HG02938 (cell line): ENCODE results near the gene USP53.
"Not testable (repeated sequence)": the region's sequence is repeated elsewhere in the genome, so short reads cannot be mapped to it uniquely, and the experiment has no call there.

Experiments
- ATAC-seq: cut with Tn5 transposase; IDR thresholded peaks from one replicate; pipeline ENCODE4 v1.9.1; 2021; ENCODE audit warnings: mild to moderate bottlenecking, moderate library complexity; ENCODE audit not compliant: unreplicated experiment

USP53 gene

DNA sequence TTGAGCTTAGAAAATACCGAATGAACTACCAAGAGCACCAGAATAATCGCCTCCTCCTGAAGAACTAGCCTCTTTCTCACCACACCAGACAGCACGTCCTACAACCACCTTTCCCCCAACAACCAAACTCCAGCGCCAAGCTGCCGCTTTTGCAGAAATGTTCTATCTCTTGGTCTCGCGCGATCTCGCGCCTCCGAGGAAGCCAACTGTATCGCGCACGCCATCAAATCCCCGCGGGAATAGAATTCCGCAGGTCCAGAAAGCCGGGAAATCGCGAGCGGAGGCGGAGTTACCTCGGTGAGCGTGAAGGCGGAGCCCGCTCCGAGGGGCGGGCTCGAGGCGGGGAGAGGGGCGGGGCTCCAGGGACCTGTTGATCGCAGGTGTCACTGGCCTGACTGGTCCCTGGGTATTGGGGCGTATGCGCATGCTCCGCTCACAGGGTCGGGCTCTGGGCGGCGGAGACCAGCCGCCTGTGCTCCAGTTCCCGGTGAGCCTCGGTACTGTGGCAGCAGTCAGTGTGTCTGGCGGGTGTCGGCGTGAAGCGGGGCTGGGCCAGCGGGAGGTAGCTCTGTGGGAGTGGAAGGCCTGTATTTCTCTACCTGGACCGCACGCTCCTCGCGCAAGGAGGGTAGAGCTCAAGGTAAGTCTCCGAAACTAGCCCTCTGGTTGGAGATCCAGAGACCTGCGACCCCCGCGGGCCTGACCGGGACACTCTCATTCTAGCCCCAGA lies at the start of gene USP53:
Gene USP53 (plus strand): TSS at position 480 of the 730 bp plus-strand sequence. CDS start 27,047 bp downstream, outside the sequence.
- ATAC-seq = peak; percentile 81

DNA sequence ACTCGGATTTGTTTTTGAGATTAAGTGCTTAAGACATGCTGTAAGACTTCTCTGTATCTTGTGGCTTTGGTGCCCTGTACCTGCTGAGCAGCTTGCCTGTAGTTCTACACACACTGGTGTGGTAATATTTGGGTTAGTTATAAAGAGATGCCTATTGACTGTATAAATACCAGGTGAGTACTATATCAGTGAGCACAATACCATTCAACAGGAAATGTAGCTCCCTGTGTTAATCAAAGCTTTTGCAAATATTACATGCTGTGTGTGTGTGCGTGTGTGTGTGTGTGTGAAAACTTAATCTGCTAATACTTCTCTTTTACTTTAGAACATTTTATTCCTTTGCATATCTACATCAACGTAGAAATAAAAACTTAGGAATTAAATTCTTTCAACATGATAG lies 46.7 kb upstream of the USP53 start:
- no peak for ATAC-seq

DNA sequence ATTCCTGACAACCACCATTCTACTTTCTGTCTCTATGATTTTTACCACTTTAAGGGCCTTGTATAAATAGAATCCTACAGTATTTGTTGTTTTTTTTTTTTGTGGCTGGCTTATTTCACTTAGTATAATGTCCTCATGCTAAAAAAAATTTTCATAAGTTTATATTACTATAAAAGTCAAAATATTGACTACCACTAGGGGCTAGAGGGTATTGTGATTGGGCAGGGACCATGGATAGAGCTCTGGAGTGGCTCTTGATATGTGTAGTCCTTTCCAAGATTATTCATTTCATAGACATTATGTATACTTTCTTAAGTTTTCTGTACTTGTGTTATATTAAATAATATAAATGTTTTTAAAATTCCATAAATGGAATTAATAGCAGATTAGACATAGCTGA lies 42.3 kb upstream of the USP53 start:
- ATAC-seq = no peak

DNA sequence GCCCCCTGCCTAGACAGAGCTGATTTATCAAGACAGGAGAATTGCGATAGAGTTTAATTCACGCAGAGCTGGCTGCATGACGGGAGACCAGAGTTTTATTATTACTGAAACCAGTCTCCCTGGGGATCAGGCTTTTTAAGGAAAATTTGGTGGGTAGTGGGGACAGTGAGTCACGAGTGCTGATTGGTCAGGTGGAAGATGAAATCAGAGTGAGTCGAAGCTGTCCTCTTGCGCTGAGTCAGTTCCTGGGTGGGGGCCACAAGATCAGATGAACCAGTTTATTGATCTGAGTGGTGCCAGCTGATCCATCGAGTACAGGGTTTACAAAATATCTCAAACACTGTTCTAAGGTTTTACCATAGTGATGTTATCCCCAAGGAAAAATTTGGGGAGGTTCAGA lies 40.3 kb upstream of the USP53 start:
- no peak for ATAC-seq

DNA sequence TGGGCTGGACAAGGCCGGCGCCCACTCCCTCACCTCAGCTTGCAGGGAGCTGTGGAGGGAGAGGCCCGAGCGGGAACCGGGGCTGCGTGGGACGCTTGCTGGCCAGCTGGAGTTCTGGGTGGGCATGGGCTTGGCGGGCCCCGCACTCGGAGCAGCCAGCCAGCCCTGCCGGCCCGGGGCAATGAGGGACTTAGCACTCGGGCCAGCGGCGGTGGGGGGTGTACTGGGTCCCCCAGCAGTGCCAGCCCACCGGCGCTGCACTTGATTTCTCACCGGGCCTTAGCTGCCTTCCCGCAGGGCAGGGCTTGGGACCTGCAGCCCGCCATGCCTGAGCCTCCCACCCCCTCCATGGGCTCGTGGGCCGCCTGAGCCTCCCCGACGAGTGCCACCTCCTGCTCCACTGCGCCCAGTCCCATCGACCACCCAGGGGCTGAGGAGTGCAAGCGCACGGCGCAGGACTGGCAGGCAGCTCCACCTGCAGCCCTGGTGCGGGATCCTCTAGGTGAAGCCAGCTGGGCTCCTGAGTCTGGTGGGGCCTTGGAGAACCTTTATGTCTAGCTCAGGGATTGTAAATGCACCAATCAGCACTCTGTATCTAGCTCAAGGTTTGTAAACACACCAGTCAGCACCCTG lies 38.7 kb upstream of the USP53 start:
- not testable (repeated sequence) for ATAC-seq

DNA sequence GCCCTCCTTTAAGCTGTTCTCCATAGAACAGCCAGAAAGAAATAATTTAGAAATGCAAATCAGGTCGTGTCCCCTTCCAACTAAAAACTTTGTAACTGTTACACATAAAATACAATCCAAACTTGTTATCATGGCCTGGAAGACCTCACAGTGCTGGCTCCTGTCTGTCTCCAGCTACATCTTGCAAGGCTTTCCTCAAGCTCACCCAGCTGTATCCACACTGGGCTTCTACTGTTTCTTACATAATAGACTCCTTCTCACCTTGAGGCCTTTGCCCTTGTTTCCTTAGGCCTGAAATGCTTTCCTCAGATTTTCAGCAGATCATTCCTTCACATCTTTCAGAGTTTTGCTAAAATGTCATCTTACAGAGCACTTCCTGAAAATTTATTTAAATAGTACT lies 33.5 kb upstream of the USP53 start:
- no peak for ATAC-seq

DNA sequence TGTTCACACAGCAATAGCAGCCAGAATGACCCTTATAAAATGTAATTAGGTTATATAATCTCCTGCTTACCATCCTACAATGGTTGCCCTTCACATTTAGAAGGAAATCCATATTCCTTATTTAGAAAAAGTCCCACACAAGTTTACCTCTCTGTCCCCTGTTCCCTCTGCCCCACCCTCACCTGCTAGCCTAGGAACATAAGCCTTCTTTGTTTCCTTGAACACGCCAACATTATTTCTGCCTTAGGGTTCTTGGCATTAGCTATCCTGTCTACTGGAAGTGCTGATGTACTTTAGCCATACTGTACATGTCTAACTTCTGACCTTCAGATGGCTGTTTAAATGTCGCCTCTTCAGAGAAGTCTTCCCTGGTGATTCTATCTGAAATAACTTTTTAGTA lies 28.4 kb upstream of the USP53 start:
- ATAC-seq = no peak

DNA sequence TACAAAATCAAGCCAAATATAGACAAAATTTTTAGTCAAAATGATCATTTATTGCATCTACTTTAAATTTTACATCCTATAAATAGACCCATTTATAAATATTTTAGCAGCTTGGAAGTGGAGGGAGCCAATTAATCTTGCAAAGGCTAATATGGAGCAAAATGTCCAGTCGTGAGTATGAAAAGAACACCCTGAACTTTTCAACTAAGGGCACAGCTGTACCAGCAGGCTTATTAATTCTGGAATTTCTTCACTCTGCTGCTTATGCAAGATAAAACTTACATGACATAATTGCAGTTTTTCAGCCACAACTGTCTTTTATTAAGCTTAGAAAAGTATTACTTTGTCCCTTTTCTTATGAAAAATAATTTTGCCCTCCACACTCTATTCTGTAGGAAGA lies 22.9 kb upstream of the USP53 start:
- ATAC-seq = no peak

DNA sequence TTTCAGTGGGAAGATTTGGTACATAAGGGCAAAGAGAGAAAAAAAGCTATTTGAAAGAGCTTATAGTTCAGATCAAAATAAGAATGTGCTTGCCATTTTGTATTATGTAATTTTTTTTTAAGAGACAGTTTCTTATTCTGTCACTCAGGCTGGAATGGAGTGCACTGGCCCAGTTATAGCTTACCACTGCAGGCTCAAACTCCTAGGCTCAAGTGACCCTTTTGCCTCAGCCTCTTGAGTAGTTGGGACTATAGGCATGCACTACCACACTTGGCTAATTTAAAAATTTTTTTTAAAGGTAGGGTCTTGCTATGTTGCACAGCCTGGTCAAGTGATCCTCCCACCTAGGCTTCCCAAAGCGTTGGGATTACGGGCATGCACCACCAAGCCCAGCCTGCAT lies 22.2 kb upstream of the USP53 start:
- ATAC-seq = no peak

DNA sequence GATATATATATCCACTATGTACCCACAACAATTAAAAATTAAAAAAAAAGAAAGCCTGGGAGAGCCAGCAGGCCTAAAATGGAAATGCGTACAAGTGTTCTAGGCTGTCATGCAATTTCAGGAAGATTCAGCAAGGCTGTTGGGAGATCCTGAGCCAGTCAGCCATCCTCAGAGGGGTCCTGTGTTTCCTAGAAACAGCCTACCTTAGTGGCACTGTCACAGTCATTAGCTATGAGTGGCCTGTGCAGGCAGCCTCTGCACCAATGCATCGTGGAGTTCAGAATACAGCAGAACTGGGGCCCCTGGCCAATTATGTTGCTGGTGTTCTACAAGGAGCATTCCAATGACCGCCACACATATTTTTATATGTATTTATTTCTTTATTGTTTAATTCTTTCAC lies 21.0 kb upstream of the USP53 start:
- no peak for ATAC-seq

DNA sequence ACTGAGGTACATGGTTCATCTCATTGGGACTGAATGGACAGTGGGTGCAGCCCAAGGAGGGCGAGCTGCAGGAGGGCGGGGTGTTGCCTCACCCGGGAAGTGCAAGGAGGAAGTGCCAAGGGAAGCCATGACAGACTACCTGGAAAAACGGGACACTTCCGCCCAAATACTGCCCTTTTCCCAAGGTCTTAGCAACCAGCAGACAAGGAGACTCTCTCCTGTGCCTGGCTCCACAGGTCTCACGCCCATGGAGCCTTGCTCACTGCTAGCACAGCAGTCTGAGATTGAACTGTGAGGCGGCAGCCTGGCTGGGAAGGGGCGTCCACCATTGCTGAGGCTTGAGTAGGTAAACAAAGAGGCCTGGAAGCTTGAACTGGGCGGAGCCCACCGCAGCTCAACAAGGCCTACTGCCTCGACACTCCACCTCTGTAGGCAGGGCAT lies 14.7 kb upstream of the USP53 start:
- no peak for ATAC-seq

DNA sequence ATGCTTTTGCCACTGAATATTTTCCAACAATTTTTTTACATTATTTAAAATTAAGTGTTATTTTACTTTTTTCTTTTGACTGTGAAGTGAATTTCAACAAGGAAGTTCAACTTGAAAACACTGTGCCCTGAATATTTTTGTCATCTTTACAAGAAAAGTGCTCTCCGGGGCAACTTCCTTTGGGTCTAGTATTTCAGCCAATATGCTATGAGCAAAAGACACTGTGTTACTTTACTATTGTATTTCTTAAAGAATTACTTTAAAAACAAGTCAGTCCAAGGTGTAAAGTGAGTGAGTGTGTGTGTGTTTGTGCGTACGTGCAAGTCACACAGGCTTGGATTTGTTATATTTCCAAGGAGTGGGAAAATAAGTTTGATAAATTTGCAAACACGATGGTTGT lies 7.6 kb upstream of the USP53 start:
- no peak for ATAC-seq

DNA sequence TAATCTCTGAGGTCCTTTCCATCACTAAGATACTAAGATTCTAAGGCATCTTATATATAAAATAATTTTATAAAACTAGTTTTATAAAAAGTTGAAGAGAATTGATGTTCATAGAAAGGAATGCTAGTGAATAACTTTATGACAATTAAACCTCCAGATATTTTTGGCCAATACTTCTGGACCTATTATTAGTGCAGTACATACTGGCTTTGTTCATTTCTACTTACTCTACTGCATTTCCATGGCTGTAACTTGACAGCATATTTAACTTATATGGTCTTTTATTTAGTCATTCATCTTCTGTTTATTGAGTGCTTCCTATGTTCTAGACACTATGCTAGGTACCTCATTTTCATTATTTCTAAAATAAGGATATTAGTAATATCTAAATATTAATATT lies 6.8 kb upstream of the USP53 start:
- ATAC-seq = no peak

DNA sequence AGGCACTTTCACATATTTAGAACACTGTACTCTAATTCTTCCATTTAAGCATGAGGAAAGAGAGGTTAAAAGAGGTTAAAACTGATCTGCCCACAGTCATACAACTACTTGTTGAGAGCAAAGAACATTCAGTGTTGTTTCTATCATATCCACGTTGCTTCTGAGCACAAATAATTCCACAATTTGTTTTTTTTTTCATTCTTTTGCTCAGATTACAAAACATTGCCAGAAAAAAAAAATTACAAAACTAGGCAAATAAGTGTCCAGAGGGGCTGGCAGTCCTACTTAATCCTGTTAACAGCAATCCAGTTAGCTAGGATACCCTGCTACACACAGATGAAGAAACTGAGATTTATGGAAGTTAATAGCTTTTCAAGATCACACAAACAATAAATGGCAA lies 6.3 kb upstream of the USP53 start:
- no peak for ATAC-seq

DNA sequence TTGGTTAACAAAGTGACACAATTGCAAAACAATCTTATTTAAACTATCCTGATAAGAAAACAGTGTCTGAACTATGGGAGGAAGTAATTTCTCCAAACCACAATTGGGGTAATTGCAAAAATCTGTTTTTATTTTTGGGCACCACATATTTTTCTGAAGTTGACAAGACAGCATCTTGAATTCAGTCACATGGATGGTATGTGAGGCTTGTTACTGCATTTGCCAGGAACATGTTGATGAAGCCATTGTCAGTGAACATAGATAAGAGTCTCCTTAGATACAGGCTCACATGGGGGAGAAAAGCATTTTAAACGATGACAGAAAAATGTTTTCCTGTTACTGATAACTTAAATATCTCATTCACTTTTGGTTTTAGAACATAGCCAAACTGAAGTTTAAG lies 5.5 kb upstream of the USP53 start:
- ATAC-seq = no peak

DNA sequence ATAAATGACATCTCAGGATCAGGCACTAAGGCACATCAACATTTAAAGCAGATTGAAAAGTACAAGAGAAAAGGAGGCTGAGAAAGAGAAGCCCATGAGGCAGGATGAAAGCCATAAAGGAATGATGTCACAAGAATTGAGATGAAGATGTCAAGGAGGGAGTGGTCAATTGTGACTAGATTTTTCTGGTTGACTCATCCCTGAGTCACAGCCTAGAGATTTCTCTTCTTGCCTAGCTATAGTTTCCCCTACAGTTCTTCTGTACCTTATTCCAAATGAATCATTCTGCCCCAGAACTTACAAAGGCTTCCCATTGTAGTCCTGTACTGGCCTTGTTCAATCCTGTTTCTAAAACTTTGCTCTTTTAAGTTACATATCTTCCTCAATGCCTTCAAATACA lies 3.4 kb upstream of the USP53 start:
- no peak for ATAC-seq

DNA sequence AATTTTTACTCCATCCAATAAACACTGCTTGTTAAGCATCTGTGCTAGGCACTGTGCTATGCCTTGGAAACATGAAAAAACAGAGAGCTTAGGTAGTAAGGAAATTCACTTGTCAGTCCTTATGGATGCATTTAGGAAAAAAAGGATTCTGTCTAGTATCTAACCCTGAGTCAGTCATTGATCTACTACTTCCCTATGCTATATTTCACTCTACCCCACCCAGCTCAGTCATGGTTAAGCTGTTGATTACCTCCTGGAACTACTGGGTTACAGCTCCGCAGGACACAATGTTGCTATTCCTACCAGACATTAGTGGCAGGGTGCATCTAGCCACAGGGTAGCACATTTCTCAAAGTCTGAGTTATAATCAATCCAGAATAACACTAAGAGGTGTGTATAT lies 2.9 kb upstream of the USP53 start:
- ATAC-seq = no peak

DNA sequence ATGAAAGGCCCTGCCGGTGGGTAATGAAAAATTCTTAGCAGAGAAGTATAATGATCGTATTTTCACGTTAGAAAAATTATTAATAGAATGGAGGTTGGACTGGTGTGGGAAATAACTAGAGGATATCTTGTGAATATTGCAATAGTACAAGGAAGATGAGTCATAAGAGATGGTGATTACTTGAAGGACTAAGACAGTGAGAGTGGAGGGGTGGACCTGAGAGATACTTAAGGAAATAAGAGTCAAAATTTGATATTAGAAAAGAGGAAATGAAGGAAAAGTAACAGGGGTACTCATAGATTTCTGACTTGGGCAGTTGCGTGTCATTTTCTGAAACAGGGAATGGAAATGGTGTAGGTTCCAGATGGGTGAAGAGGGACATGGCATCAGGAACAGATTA lies 1.7 kb upstream of the USP53 start:
- no peak for ATAC-seq

DNA sequence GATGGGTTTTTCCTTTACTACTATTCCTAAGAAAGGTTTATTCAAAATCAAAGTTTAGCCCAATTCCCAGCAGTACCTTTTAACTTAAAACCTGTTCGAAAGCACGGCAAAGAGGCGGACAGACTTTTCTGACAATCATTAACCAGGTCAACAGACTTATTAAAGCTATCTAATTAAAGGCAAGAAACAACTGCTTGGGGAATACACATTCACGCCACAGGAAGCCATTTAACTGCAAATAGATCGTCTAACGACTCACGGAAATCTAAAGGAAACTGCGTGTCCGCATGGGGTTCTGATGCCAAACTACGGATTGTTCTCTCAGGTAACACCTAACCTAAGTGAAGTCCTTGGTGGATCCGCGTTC lies 663 bp upstream of the USP53 start:
- ATAC-seq = peak; percentile 5

DNA sequence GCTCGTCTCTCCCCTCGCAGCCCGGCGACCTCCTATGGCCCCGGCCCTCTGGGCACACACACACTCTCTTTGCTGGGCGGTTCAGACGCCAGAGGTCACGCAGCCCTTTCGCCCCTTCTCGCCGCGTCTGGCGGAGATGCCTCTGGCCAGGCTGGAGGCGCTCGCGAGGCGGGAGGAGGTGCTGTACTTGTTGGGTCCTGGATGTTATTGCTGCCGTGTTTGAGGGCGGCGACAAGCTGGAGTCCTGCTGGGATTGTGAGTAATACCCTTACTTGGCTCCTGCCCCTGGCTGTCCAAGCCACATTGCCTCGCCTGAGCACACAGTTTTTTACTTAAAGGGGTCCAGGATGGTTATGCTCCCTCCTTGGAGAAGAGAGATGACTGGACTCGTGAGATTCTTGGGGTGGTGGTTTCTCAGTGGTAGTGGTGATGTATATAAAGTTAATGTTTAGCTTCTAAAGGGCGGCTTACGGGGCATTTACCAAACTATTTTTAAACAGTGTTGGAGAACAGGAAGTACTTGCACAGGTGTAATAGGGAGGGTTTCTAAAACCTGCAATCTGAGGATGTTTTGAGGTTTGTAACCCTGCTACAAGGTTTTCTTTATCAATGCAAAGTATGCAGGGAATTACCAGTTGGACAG lies 572 bp downstream of the USP53 start:
- ATAC-seq = peak; percentile 48

DNA sequence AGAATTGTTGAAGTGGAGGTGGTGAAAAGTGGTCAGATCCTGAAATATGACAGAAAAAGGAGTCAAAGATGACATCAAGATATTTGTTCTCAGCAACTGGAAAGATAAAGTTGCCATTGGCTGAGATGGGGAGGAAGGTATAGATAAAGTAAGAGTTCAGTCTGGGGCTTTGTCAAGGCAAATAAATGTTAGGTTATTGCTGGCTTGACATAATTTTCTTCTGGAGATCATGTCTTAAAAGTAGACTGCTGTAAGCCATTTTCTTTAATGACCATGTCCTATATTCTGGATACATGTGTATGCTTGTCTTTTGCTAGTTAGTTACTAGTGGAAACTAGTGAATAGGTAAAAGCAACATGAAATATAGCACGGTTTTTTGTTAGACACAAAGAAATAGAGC lies 5.6 kb downstream of the USP53 start:
- ATAC-seq = no peak

DNA sequence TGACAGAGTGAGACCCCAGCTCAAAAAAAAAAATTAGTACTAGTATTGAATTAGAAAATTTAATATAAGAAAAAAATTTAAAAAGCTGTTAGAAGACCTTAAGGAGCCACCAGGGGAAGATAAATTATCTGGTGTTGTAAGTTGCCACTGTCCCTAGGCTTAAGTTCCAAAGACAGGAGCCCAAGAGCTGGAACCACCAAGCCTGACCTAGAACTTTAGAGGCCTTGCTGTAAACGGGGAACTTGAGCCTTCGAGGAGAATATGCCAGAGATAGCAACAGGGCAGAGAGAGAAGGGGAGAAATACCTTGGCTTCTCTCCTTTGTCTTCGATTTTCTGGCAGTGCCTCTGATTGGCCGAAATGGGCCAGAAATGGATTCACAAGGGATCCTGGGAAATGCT lies 8.9 kb downstream of the USP53 start:
- ATAC-seq = no peak
